Lower leg skin (tissue), 4 donors: Measurements from ENCODE around the gene ANGPT4. TPM values are rescaled to one million over a fixed set of nuclear protein-coding genes. Genes with fewer than 3 reads are reported as not detected.

Experiments
- DNase-seq, 2 donors: peaks; one replicate each; pipeline ENCODE4 v3.0.0-alpha.2; 2019; ENCODE audit warnings: low spot score in 2 of 2
- H3K4me3 ChIP-seq: fragments of 200-600 bp; sonication (generic); 2 replicates; pipeline ENCODE4 v1.5.1; 2017; ENCODE audit warnings: mild to moderate bottlenecking, low read depth; ENCODE audit not compliant: poor library complexity, severe bottlenecking
- CTCF ChIP-seq, 3 donors: fragments of 450-650 bp; IDR thresholded peaks; one replicate each; pipeline ENCODE4 v1.5.1; 2016; ENCODE audit warnings: antibody characterized with exemption in 3 of 3, mild to moderate bottlenecking in 3 of 3, moderate library complexity in 2 of 3
- POLR2A ChIP-seq, 2 donors: fragments of 450-650 bp; IDR thresholded peaks; one replicate each; pipeline ENCODE4 v1.6.1; 2016 to 2017; ENCODE audit warnings: antibody characterized with exemption in 2 of 2, mild to moderate bottlenecking in 1 of 2, moderate library complexity in 1 of 2
- WGBS, 2 donors: methylation state at CpG; one replicate each; pipeline ENCODE4 v1.1.5; 2018; 5-methylcytosine and 5-hydroxymethylcytosine counted together
- intact Hi-C: fragments of 100-400 bp; cut with DNase I; formaldehyde crosslinking; loops from one replicate; pipeline ENCODE4 v1.15.0; 2023; ENCODE audit warnings: low total_unique reads
- total RNA-seq, 4 donors: library from RNA; depleted of rRNA; stranded (reverse); fragments of >200 nt; gene quantifications; one replicate each; pipeline ENCODE4 v1.1.0, GENCODE V29; 2016

The ANGPT4 gene
- total RNA-seq, 4 donors from 2014 or later, result 0.80 to 4.2 (median 1.7) TPM

DNA sequence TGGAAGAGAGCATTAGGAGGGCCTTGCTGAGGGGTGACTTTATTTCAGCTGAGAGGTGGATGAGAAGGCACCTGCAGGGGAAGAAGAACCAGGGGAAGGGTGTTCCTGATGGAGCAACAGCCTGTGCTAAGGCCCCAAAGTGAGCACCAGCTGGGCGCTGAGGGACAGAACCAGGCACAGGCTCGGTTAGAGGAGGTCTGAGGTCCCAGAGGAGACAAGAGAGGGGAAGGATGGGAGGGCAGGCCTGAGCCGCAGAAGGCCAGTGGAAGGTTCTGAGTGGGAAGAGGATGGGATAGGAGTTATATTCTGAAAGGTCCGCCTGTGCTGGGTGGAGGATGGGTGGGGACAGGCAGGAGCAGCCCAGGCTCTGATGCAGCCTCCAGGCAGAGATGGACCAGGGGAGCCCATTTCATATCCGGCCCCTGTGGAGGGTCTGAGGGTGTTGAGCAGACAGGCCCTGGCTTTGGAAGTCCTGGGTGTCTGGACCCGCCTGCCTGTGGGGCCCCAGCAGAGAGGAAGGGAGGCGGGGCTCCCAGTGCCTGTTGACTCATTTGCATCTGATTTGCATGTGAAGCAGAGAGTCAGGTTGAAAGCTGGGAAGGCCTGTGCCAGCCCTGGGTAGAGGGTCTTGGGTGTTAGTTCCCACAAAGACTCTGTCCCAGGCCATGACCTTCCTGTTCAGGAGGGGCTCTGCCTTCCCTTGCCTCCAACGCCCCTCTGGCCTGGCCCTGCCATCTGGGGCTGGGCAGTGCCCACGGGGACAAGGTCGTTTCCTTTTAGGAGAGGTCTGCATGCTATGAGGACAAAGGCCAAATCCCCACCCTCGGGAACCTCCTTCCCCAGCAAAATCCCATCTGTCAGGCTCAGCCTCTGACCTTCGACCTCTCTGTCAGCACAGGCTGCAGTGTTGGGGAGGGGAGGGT, 93.2 kb downstream of the ANGPT4 start:
- WGBS, 2 donors, result 83 to 88% methylated on average over 10 to 11 of the region's 12 CpGs
- no peak for TF ChIP-seq CTCF (IDR thresholded peaks at IDR 0.05)
- TF ChIP-seq POLR2A (IDR thresholded peaks at IDR 0.05), result no peak
- DNase-seq, result peak in 1 of 2 donors; percentile 64
- no peak overlapping the region for H3K4me3 ChIP-seq
- intact Hi-C loops, result loop anchor here (5.0 kb wide), 1 partner anchor 364 kb away; no protein-coding TSS in a partner anchor

GRCh38 chr20:821731-822065, 94.4 kb downstream of the ANGPT4 start:
- H3K4me3 ChIP-seq, result no peak overlapping the region
- WGBS, 2 donors, result 79 to 94% methylated on average over 3 of the region's 3 CpGs

DNA sequence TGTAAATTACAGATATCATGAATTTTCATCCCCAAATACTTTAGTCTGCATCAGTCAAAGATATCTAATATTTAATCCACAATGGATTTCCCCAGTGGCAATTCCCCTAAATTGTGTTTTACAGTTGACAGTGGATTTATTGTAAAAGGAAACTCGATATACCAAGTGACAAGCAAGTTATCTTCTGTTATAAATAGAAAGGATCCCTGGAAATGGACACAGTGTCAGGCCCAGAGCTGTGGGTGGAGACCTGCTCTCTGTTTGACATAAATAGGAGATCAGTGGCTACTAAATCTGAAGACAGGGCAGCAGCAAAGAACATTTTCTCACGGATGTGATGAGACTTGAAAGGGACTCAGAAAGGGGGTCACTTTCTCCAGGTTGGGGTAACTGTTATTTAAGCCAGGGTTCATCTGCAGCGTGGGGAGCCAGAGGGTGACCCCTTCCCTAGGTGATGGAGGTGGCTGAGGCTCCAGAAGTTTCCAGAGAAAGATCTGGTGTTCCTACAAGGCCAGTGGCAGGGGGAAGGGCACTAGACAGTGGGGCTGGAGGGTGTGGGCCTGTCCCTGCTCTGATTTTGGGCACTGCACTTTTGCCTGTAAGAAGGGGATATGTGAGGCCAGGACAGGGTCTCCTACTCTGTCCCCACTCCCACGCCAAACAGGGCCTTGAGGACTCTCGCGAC, 94.9 kb downstream of the ANGPT4 start:
- WGBS, 2 donors, result 72 to 73% methylated on average over 6 of the region's 6 CpGs
- no peak for TF ChIP-seq POLR2A (IDR thresholded peaks at IDR 0.05)
- TF ChIP-seq CTCF (IDR thresholded peaks at IDR 0.05), result no peak
- no peak overlapping the region for H3K4me3 ChIP-seq
- peak in 1 of 2 donors; percentile 70 for DNase-seq
- intact Hi-C loops, result loop anchor here (5.0 kb wide), 1 partner anchor 366 kb away; no protein-coding TSS in a partner anchor

More at GRCh38 chr20:821731-822065, 94.4 kb downstream of the ANGPT4 start:
- DNase-seq, result peak in 1 of 2 donors; percentile 56
- TF ChIP-seq CTCF (IDR thresholded peaks at IDR 0.05), result no peak
- TF ChIP-seq POLR2A (IDR thresholded peaks at IDR 0.05), result no peak
- intact Hi-C loops, result loop anchor here (5.0 kb wide), 1 partner anchor 366 kb away; no protein-coding TSS in a partner anchor

- peak in 1 of 2 donors; percentile 60 for DNase-seq
- 93 to 95% methylated on average over 3 of the region's 3 CpGs for WGBS, 2 donors
- no peak overlapping the region for H3K4me3 ChIP-seq
- no peak for TF ChIP-seq CTCF (IDR thresholded peaks at IDR 0.05)
- no peak for TF ChIP-seq POLR2A (IDR thresholded peaks at IDR 0.05)
- intact Hi-C loops, result loop anchor here (5.0 kb wide), 1 partner anchor 367 kb away; no protein-coding TSS in a partner anchor
These were observed 95.7 kb downstream of the ANGPT4 start for GRCh38 chr20:820323-820953.

Other genes with a start within 250 kb of the ANGPT4 start
- gene SCRT2, start 240.5 kb downstream of the ANGPT4 start, total RNA-seq, result not detected
- gene SLC52A3, start 147.8 kb downstream of the ANGPT4 start, total RNA-seq, result 1 to 10 TPM; 2.2 to 7.5 (median 3.0) TPM
- gene FAM110A, start 82.6 kb downstream of the ANGPT4 start, total RNA-seq, result 100 to 1,000 TPM in 1 of 4 donors, 10 to 100 TPM in 3; 66.3 to 107 (median 82.5) TPM
- under 1 TPM in 2 of 4 donors, not detected in 2; 0.13 to 0.59 TPM for gene RSPO4, start 86.0 kb upstream of the ANGPT4 start, total RNA-seq
- 100 to 1,000 TPM in 1 of 4 donors, 10 to 100 TPM in 3; 82.7 to 270 (median 94.7) TPM for gene PSMF1, start 202.3 kb upstream of the ANGPT4 start, total RNA-seq